ENCODE data around the gene NUP153.

- TF ChIP-seq, protein P1, sequence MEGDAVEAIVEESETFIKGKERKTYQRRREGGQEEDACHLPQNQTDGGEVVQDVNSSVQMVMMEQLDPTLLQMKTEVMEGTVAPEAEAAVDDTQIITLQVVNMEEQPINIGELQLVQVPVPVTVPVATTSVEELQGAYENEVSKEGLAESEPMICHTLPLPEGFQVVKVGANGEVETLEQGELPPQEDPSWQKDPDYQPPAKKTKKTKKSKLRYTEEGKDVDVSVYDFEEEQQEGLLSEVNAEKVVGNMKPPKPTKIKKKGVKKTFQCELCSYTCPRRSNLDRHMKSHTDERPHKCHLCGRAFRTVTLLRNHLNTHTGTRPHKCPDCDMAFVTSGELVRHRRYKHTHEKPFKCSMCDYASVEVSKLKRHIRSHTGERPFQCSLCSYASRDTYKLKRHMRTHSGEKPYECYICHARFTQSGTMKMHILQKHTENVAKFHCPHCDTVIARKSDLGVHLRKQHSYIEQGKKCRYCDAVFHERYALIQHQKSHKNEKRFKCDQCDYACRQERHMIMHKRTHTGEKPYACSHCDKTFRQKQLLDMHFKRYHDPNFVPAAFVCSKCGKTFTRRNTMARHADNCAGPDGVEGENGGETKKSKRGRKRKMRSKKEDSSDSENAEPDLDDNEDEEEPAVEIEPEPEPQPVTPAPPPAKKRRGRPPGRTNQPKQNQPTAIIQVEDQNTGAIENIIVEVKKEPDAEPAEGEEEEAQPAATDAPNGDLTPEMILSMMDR (IDR thresholded peaks at IDR 0.05) = no peak
- no peak for TF ChIP-seq EZH2phosphoT487 (IDR thresholded peaks at IDR 0.05)
Measured at GRCh38 chr6:17679726-17680125, 27.0 kb downstream of the NUP153 start.

Measured in neural progenitor cell (in vitro differentiated cells).